NCI-H2196 (cell line): Measurements from ENCODE around the gene DNAH10.
"Not testable (repeated sequence)": the region's sequence is repeated elsewhere in the genome, so short reads cannot be mapped to it uniquely, and the experiment has no call there.

ENCODE experiments used
- DNase-seq: peaks from one replicate; lab custom pipeline; 2025; ENCODE audit not compliant: unreplicated experiment; lab: John Stamatoyannopoulos, UW

The DNAH10 gene

DNA sequence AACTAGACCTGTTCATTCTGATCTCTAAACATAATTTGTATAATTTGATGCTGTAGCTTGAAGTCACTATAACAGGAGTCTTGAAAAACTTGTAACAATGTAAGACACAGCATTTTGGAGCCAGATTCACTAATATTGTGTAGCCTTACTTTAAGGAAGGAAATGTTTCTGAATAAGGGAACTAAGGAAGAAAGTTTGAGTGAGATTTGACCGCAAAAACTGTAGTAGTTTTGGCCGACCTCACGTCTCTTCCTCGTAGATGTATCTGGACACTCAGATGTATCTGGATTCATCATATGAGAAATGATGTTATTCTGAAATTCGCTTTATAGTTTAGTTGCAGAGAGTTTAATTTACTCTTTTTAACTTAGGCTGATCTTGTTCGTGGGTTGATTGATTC lies 13.9 kb upstream of the DNAH10 start:
- DNase-seq = no peak

DNA sequence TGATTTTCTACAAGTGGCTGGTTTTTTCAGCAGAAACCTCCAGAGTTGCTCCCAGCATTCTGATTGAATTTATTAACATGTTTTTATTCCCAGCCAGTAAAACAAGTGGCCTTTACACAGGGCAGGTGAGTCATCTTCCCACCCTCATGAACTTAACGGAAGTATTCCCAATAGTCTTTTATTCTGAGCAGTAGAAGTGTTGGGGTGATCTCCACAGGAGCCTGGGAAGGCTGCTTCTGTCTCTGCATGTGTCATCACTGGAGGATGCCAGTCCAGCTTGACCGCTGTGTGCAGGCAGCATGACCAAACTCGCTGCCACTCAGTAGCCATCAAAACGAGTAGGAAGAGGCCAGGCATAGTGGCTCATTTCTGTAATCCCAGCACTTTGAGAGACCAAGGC lies 13.4 kb upstream of the DNAH10 start:
- no peak for DNase-seq

DNA sequence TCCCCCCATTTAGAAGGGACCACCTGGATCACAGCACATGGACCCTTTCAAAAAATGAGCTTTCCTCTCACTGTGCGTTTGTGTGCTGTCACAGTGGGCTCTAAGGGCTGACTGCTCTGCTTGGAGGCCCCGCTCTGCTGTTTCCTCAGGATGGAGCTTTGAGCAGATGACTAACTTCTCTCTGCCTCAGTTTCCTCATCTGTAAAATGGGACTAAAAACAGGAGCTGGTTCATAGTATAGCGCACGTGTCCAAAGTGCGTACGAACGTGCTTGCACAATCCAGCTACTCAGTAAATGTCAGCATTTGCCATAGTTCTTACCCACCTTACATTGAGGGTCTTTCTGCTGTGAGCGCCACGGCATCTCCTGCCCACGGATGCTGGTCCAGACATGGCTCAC lies 12.7 kb upstream of the DNAH10 start:
- no peak for DNase-seq

DNA sequence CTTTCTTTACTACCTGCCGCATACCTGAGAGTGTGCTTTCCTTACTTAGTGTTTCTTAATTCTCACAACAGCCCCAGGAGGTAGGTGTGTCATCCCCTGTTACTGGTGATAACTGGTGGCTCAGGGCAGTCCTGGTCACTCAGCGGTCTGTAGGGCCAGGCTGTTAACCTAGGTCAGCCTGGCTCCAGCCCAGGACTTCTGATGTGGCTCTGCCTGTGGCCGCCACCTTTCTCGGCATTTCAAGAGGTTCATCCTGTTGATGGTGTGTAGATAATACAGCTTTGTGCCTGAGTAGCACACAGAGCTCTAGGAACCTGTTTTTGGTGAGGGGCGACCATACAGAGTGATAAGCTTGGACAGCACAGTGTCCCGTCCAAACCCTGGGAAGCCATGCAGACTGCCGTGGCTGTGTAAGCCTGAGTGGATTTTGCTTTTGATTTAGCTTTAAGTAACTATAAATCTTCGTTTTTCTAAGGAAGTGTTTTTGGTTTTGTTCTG lies 11.9 kb upstream of the DNAH10 start:
- no peak for DNase-seq

DNA sequence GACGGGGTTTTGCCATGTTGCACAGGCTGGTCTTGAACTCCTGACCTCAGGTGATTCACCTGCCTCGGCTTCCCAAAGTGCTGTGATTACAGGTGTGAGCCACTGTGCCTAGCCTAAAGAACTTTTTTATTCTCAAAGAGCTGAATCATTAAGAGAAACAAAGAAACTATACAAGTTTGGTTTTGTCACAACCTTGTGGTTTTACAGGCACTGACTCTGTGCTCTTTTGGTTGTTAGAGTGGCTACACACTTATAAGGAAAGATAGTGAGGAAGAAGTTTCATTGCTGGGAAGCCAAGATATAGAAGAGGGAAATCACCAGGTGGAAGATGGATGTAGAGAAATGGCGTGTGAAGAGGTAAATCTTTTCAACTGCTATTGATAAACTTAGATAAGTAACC lies 10.1 kb upstream of the DNAH10 start:
- no peak for DNase-seq

DNA sequence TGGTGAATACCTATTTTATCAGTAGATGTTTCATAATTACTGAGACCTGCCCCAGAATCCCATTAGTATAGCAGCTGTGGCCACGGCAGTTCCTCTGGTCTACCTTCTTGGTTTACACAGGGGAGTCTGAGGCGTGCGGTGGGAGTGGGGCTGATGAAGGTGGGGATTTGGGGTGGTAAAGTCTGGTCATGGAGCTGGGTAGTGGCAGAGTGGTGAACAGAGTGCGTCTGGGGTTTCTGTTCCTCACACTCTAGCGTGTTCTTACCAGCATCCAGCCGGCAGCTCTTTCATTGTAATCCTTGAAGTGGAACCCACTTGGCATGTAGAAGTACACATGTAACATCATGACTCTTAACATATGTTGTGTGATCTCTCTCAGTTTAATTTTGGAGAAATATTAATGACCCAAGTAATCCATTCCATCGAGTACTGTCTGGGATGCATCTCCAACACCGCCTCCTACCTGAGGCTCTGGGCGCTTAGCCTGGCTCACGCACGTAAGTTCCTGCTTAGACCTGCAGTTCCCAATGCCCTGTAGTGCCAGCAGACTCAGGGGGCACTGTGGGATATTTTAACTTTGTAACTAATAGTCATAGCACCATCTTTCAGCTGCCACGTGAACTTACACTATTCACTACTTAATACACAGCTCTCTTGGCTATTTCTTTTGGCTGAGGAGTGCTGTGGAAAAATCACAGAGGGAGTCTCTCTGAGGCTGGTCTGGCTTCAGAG lies 7.9 kb upstream of the DNAH10 start:
- DNase-seq = no peak

DNA sequence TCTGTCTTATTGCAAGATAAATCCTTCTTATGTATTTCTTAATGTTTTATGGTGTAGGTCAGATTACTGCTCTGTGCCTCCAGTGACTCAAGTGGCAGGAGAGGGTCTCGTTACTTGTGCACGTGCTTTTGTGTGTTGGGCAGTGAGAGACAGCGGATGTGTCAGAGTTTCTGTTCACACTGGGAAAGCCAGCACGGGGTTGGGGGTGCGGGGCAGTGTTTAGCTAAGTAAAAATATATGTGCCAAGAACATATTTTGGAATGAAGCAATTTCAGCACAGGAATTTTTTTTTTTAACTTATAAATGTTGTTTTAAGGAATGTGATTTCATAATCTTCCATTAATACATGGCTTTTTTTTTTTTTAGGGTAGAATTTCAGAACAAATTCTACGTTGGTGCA lies 4.5 kb upstream of the DNAH10 start:
- DNase-seq = no peak

DNA sequence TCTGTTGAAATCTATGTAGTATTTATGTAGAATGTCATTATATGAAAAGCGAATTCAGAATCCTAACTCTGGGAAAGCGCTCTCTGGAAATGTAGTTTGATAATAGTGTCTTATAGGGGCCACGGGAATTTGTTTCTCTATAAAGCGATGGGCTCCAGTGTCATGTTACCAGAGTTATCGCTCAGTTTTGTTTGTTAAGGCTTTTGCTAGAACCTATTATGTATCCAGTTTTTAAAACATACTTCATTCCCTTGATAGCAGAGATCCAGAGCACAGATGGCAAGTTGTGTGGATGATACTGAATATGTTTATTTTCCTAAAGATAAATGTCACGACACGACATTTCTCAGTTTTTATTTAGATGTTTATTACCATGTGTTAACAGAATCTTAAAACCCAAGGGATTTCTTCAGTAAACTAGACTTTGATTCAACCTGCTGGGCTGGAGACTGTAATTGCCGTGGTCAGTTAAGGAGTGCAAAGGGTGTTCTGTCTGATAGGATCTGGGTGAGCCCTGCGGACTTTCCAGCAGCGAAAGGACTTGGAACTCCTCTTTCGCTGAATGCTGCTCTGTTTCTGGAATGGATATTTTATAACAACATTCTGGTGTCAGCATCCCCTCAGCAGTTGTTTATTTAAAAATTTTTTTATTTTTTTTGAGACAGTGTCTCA lies 1.7 kb upstream of the DNAH10 start:
- no peak for DNase-seq

DNA sequence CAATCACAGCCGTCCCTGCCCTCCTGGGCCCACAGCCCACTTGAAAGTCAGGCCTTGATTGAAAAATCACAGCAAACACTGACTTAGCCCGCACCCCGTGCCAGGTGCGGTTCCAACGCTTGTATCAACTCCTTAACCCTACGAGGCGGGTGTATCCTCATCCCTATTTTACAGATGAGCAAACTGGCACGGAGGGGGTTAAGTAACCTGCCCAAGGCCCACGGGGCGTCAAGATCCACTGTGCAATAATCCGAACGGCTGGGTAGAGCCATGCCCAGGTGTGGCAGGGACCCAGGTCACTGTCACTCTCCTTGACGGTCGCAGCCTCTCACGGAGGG lies 583 bp downstream of the DNAH10 start:
- no peak for DNase-seq

DNA sequence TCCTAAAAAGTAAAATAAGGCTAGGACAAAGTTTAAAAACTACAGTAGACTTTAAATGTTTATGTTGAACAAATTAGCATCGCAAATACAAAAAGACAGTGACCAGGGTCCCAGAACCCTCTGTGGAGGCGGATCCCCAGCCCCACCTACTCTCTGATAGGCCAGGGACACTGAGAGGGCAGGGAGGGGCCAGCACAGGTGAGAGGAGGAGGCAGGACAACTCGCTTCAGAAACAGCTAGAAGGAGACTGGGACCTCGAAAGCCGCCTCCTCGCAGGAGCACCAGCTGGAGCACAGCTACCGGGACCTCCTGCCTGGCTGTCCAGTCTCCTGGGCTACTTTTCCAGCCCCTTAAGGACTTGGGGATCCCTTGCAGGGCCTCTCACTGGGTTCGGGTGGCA lies 992 bp downstream of the DNAH10 start:
- DNase-seq = peak; percentile 11

DNA sequence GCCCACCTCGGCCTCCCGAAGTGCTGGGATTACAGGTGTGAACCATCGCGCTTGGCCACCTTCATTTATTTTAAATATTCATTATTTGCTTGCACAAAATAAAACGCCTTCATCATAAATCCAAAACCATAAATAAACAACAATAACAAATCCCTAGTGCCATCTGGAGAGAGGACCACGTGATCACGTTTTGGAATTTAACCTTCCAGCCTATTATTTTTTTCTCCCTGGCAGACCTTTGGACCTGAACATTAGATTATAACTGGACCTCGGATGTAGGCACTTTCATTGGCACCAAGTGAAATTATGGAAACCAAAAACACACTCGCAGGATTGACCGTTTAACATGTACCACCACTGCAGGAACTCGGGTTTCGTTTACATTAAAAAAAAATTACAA lies 2.0 kb downstream of the DNAH10 start:
- DNase-seq = no peak

DNA sequence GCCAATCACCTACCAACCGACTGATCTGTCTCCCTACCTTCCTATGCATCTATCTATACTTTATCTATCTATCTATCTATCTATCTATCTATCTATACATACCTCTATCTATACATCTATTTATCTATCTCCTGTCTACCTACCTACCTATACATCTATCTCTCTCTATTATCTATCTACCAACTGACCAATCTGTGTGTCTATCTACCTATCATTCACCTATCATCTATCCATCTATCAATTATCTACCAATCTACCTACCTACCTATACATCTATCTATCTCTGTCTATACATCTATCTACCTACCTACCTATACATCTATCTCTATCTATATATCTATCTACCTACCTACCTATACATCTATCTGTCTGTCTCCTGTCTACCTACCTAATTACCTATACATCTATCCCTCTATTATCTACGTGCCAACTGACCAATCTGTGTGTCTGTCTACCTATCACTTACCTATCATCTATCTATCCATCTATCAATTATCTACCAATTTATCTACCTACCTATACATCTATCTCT lies 3.5 kb downstream of the DNAH10 start:
- no peak for DNase-seq

DNA sequence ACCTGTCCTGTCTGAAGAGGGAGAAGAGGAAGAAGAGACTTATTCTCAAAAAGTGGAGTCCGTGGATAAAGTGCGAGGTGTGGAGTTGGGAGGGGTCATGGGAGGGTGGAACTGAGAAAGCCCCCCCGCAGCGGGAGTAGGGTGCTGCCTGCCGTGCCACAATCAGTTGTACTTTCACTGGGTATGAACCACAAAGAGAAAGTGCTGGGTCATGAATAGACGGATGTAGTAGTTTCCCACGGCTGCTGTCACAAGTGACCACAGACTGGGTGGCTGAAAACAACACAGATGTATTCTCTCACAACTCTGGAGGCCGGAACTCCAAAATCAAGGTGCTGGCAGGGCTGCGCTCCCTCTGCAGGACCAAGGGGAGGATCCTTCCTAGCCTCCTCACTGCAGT lies 5.5 kb downstream of the DNAH10 start:
- no peak for DNase-seq

DNA sequence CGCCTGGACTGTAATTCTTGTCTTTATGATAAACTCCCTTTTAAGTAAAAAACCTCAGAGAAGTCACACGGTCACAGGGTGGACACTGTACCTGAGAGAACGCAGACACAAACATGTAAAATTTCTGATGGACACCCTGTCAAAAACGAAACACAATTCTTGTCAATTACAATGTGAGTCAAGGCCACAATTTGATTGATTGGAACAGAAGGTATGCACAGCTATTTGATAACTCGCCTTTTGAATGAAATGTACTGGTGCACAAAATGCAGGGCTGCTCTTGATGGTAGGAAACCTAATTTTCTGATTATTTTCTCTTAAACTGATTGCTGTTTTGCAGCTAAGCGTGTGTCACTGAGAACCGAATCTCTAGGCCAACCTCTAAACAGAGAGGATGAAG lies 9.2 kb downstream of the DNAH10 start:
- DNase-seq = no peak

DNA sequence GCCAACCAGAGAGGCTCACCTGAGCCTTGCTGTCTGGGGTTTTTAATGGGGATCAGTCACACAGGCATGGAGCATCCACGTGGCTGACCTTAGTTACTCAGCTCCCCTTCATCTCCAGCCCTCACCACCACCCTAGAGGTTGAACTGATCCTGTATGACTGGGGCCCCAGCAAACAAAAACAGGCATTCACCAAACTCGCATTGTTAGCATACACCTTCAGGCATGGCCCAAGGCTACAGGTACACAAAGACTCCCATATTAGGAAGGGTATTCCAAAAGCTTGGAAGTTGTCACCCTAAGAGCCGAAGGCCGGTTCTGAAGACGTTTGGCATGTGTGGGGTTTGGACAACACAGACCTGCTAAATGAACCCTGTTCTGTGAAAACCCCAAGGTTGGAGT lies 10.0 kb downstream of the DNAH10 start:
- DNase-seq = no peak

DNA sequence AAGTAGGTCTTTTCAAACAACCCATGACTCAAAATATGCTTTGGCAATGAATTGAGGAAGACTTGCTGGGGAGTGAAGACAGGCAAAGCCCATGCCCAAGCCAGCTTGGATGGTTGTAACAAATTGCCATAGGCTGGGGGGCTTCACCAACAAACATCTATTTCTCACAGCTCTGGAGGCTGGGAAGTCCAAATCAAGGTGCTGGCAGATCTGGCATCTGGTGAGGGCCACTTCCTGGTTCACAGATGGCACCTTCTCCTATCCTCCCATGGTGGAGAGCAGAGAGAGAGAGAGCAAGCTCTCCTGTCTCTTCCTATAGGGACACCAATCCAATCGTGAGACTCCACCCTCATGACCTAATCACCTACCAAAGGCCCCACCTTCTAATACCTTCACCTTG lies 11.3 kb downstream of the DNAH10 start:
- no peak for DNase-seq

DNA sequence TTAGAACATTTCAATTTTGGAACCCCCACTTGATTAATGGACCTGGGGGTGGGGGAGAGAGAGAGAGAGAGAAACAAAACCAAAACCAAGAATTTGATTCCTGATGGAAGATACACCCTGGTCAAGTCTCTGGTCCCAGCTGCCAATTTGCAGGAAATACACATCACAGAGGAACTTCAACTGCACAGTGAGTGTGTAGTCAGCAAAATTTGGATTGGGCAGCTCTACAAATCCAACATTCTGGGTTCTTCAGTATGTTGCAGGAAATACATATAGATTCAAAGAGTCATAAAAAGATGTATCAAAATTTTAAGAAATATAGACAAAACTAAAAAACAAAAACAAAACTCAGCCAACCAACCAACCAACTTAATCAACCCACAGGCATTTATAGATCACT lies 17.4 kb downstream of the DNAH10 start:
- no peak for DNase-seq

DNA sequence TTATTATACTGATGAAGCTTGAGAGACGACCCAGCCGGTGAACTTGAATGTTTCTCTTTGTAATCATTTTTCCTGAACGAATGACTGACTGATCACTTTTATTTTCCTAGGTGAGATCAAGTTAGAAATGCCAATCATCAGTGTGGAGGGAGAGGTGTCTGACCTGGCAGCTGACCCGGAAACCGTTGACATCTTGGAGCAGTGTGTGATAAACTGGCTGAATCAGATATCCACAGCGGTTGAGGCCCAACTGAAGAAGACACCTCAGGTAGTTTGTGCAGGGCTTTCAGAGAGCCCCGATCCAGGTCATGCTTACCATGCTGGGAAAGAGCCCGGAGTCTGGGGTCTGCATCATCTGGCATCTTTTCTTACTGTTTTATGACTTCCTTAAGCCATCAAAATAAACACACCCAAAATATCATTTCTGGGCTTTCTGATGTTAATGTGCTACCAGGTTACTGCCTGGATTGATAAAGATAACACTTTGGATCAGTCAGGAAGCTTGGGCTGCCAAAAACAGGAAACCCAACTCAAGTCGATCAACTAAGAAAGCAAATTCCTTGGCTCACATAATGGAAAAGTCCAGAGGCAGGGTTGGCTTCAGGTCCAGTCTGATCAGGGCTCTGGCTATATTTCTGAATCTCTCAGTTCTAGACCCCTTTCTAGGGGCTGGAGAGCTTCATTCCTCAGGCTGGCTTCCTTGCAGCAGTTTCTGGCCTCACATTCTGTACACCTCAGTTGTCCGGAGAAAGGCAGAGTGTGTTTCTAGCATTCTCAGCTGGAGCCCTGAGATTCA lies 21.1 kb downstream of the DNAH10 start:
- DNase-seq = no peak

DNA sequence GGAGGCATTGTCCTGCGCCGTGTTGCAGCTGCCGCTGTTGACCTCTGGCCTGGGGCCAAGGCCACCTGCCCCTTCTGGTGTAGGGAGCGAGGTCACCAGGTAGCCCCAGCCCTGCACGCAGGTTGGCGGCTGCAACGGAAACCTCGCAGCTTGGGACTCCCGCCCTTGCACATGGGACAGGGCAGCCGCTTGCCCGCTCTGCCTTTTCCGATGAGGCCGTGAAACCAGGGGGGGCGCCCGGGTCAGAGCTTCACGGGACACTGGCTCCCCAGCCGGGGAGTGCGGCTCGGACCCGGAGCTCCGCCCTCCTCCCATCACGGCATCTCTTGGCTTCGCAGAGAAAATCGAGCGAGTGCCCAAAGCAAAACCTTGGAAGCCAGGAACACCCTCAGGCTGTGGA lies 25.4 kb downstream of the DNAH10 start:
- DNase-seq = no peak

DNA sequence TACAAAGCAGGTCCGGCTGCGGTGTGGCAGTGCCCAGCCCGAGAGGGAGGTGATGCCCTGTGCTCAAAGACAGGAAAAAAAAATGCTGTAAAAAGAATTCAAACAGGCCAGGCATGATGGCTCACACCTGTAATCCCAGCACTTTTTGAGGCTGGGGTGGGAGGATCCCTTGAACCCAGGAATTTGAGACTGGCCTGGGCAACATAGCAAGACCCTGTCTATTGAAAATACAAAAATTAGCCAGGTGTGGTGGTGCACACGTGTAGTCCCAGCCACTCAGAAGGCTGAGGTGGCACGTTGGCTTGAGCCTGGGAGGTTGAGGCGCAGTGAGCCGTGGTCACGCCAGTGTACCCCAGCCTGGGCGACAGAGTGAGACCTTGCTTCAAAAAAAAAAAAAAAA lies 26.4 kb downstream of the DNAH10 start:
- DNase-seq = no peak

DNA sequence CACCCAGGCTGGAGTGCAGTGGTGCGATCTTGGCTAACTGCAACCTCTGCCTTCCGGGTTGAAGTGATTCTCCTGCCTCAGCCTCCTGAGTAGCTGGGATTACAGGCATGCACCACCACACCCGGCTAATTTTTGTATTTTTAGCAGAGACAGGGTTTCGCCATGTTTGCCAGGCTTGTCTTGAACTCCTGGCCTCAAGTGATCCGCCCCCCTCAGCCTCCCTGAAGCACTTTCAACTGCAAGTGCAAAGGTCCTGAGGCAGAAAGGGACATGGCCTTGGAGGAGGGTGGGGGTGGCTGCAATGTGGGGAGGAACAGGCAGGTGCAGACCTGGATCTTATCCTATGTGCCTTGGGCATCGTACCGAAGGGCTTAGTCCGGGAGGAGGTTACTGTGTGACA lies 27.3 kb downstream of the DNAH10 start:
- DNase-seq = not testable (repeated sequence)

DNA sequence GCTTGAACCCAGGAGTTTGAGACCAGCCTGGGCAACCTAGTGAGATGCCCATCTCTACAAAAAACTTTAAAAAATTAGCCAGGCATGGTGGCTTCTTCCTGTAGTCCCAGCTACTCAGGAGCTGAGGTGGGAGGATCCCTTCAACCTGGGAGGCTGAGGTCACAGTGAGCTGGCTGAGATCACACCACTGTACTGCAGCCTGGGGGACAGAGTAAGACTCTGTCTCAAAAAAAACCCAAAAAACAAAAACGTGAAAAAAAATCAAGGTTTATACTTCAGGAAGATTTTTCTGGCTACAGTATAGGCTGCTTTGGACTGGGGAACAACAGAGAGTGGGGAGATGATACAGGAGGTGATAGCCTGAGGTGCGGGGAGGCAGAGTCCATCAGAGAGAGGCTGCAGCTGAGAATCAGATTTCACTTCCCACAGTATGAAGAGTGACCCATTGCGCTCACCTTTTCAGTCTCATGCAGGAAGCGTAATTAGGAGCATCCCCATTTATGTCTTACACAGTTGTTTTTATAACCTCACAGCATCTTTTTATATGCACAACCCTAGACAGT lies 28.9 kb downstream of the DNAH10 start:
- no peak for DNase-seq
